ENCODE data around the gene ARHGAP42. TPM values are rescaled to one million over a fixed set of nuclear protein-coding genes. Genes with fewer than 3 reads are reported as not detected.

Gene ARHGAP42
- total RNA-seq, 1 donor from 2014 or later, result 45.4 TPM

- no peak for DNase-seq
Measured at GRCh38 chr11:100801225-100801999, 114.3 kb downstream of the ARHGAP42 start.

DNA sequence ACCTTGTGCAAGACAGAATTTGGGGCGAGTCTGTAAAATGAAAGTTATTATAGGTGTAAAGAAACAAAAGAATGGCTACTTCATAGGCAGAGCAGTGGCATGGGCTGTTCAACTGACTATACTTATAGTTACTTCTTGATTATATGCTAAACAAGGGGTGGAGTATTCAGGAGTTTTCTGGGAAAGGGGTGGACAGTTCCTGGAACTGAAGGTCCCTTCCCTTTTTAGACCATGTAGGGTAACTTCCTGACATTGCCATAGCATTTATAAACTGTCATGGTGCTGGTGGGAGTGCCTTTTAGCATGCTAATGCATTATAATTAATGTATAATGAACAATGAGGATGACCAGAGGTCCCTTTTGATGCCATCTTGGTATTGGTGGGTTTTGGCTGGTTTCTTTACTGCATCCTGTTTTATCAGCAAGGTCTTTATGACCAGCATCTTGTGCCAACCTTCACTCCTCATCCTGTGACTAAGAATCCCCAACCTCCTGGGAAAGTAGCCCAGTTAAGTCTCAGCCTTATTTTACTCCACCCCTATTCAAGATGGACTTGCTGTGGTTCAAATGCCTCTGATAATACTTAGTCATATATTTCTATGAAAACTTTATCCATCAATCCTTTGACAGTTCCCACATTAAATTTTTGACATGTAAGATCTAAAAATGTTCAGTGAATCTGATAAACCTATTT, 118.6 kb downstream of the ARHGAP42 start:
- DNase-seq, result no peak

- DNase-seq, result no peak
Measured at GRCh38 chr11:100806296-100806695, 119.2 kb downstream of the ARHGAP42 start.

GRCh38 chr11:100808904-100809491, 121.9 kb downstream of the ARHGAP42 start:
- DNase-seq, result no peak

DNA sequence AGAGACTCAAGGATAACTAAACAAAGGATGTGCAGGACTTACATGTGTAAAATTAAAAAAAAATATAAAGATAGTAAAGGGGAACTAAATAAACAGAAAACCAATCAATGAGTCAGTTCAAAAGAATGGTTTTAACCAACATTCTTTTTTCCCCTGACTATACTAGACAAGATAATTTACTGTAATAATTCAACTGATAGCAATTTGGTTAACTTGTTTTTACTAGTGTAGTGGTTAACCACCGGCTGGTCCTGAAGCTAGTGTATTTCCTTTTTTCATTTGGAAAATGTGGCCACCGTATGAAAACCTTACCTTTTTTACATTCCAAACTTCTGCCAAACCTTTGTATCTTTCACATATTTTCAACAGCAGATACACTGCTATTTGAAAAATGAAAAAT, 123.1 kb downstream of the ARHGAP42 start:
- DNase-seq, result no peak

DNA sequence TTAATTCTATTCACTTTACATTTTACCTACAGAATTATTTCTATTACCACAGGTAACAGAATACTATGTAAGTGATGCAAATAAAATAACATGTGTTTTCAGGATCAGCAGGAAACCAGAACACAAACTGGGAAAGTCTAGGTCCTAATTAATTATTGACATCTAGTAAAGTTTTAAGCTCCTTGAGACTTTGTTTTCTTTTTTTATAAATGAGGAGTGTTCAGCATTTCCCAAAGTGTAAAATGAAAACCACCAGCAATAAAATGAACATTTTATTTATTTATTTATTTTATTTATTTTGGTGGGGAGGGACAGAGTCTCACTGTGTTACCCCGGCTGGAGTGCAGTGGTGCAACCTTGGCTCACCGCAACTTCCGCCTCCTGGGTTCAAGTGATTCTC, 123.6 kb downstream of the ARHGAP42 start:
- DNase-seq, result no peak

- DNase-seq, result no peak
Measured at GRCh38 chr11:100812517-100812916, 125.4 kb downstream of the ARHGAP42 start.

GRCh38 chr11:100815787-100816330, 128.8 kb downstream of the ARHGAP42 start:
- DNase-seq, result no peak

DNA sequence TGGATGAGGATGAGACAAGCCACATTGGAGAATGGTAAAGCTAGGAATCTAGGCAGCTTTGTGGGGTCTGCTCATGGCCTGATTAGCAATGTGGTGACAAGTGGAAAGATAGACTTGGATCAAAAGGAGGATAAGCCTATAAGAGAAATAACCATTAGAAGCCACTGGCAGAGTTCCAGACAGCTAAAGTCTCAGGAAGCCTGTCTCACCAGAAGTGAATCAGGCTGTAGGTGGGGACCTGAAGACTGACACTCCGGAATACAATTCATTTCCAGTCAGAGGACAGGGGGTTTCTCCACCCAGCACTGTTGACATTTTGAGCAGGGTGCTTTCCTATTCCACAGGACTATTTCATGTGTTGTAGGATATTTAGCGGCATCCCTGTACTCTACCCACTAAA, 129.7 kb downstream of the ARHGAP42 start:
- DNase-seq, result no peak

GRCh38 chr11:100817620-100818019, 130.5 kb downstream of the ARHGAP42 start:
- no peak for DNase-seq

DNA sequence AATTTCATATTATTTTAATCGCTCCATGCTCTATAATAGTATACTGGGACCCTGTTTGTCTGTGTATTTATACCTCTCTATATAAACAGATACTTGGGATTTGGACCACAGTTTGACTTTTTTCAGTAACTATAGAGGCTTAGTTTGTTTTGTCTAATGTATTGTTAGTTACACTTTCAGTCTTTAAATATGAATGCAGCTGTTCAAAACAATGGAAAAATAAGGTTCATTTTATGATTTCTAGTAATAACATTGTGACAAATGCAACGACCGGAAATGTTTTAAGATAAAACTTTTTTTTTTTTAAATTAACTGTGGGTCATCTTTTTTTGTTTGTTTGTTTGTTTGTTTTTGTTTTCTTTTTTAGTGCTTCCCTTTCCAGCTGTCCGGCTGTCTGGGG, 133.5 kb downstream of the ARHGAP42 start:
- no peak for DNase-seq

DNA sequence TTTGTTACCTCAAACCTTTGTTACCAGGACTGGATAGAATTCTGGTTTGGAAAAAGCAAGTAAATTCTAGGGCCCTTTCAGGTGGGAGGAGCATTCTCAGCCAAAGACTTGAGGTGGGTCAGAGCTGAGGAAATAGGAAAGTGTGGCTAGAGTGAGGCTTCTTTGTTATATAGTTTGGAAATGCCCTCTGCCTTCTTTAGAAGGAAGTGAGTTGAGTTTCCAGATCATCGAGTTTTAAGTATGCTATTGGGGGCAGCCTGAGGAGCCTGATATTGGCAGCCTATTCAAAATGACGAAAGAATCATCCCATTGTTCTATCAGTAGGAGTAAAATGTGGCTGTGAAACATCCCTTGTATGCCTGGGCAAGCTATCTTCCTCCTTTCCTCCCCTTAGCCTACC, 134.1 kb downstream of the ARHGAP42 start:
- DNase-seq, result no peak

- DNase-seq, result peak; percentile 33
Measured at GRCh38 chr11:100823360-100823759, 136.3 kb downstream of the ARHGAP42 start.

- DNase-seq, result no peak
Measured at GRCh38 chr11:100824041-100824809, 137.1 kb downstream of the ARHGAP42 start.

- DNase-seq, result peak; percentile 69
Measured at GRCh38 chr11:100825626-100826025, 138.5 kb downstream of the ARHGAP42 start.

GRCh38 chr11:100827934-100828661, 141.0 kb downstream of the ARHGAP42 start:
- peak; percentile 42 for DNase-seq

- peak; percentile 45 for DNase-seq
Measured at GRCh38 chr11:100830274-100830673, 143.2 kb downstream of the ARHGAP42 start.

GRCh38 chr11:100830978-100831732, 144.1 kb downstream of the ARHGAP42 start:
- DNase-seq, result peak; percentile 53

- no peak for DNase-seq
Measured at GRCh38 chr11:100831929-100832494, 144.9 kb downstream of the ARHGAP42 start.

- DNase-seq, result no peak
Measured at GRCh38 chr11:100832829-100833228, 145.7 kb downstream of the ARHGAP42 start.

Measured in tongue (tissue), 2 donors.